Measurements from ENCODE around the gene ZNF581.

ZNF581 gene

DNA sequence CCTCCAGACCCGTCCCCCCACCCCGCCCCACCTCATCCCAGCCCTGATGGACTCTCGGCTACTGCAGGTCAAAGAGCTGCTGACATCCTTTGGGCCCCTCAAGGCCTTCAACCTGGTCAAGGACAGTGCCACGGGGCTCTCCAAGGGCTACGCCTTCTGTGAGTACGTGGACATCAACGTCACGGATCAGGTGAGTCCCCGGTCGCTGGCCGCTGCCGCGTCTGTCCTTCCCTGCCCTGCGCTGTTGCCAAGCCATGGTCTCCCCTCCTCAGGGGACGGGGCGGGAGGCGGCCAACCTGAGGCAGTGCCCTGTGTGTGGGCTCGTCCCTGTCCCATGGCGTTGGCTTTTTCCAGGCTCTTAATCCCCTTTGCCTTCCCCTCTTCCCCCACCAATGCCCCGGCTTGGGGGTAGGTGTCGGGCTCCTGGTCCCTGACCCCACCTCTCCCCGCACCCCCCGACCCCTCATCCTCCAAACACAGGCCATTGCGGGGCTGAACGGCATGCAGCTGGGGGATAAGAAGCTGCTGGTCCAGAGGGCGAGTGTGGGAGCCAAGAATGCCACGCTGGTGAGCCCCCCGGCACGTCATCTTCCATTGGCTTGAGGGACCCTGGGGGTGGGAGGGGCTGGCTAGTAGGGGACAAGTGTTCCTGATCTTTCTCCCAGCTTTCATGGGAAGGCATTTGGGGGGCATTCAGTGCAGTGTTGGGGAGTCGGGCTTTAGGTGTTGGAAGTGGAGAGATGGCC is 25.3 kb downstream of the ZNF581 start:
- no peak for DNase-seq

GRCh38 chr19:55669418-55670279 is 26.2 kb downstream of the ZNF581 start:
- DNase-seq: no peak

DNA sequence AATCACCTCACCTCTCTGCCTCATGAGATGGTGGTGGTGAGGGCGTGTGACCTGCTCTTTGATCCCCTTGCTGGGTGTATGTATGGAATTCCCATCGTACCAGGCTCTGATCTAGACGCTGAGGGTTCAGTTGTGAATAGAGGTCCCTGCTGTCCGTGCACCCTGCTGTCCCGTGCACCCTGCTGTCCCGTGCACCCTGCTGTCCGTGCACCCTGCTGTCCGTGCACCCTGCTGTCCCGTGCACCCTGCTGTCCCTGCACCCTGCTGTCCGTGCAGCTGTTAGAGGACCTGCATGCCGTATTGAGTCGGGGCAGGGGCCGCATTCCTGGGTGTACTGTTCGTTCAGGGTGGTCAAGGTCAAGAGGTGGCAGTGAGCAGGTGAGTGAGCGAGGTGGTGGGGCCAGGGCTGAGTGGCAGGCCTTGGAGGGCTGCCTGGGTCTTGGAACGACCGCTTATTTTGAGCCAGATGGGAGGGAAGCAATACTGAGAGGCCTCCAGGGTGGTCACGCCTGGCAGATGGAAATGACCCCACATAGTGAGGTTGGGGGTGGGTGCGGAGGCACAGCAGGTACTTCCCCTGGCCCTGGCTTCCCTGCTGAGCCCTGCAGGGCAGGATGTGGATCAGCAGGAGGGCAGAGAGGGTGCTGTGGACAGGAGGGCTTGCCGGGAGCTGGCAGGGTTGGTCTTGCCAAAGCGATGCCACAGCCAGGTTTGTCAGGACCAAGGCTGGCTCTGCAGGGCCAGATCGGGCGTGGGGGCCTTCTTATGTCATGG is 27.0 kb downstream of the ZNF581 start:
- DNase-seq: no peak

GRCh38 chr19:55671054-55671378 is 27.6 kb downstream of the ZNF581 start:
- no peak for DNase-seq

- DNase-seq: no peak
Measured at GRCh38 chr19:55672418-55672817, 29.0 kb downstream of the ZNF581 start.

- DNase-seq: no peak
Measured at GRCh38 chr19:55673465-55673864, 30.0 kb downstream of the ZNF581 start.

- no peak for DNase-seq
Measured at GRCh38 chr19:55673889-55674288, 30.4 kb downstream of the ZNF581 start.

DNA sequence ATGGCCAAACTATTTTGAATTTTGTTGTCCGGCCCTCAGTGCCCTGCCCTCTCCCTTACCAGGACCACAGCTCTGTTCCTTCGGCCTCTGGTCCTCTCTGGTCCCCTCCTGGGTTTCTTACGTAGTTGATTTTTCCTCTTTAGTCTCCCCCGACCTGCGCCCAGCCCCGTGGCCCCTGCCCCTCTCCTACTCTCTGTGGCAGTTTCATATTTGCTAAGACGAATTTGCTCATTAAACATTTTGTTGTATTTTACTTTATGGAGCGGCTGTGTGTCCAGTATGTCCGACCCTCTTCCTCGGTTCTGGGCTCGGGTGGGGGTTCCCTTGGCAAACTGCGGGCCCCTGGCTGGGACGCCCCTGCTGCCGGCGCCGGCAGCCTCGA is 31.0 kb downstream of the ZNF581 start:
- DNase-seq: no peak

- peak; percentile 56 for DNase-seq
Measured at GRCh38 chr19:55674841-55675660, 31.6 kb downstream of the ZNF581 start, which contains the start of gene EPN1. EPN1 (plus strand) TSS chr19:55675226; CDS start chr19:55678628, 3,402 bp downstream.

- DNase-seq: no peak
Measured at GRCh38 chr19:55675661-55676354, 32.4 kb downstream of the ZNF581 start.

DNA sequence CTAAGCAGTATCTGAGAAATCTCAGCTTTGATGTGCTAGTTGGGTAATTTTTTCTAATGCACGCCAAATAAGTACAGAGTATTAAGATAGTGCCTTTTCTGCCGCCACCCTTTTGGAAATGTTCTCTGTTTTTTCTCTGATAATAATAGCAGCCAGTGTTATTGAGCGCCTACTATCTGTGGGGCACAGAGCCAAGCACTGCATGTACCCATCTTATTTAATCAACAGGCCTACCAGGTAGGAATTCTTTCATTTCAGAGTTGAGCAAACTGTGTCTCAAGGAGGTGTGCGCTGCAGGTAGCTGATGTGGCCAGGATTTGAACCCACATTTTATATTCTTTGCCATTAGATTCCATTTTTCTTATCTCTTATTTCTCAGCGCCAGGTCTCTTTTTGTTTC is 32.9 kb downstream of the ZNF581 start:
- DNase-seq: no peak

DNA sequence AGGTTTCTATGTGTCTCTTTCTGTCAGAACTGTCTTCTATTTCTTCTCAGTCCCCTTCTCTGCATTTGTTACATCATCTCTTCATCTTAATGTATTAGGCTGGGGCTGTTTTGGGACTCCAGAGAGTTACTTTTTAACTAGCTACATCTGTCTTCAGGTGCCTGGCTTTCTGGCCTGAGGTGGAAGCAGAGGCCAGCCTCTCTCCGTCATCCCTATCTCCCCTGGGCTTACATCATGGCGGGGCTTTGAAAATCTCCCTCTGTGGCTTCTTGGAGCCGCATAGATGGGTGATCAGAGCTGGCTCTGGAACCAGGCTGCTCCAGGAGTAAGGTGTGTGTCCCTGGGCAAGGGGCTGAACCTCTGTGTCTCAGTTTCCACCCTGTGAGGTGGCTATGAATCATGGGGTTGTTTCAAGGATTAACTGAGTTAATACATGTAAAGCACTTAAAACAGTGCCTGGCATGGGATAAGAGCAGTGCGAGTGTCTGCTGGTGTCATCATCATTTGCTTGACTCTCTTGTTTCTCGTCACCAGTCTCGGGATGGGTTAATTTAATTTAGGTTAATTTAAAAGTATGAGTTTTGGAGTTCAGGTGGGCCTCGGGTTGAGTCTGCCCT is 33.5 kb downstream of the ZNF581 start:
- no peak for DNase-seq

- DNase-seq: no peak
Measured at GRCh38 chr19:55677572-55678028, 34.2 kb downstream of the ZNF581 start.

GRCh38 chr19:55678121-55678671 is 34.7 kb downstream of the ZNF581 start:
- no peak for DNase-seq

GRCh38 chr19:55679343-55680257 is 36.2 kb downstream of the ZNF581 start:
- no peak for DNase-seq

DNA sequence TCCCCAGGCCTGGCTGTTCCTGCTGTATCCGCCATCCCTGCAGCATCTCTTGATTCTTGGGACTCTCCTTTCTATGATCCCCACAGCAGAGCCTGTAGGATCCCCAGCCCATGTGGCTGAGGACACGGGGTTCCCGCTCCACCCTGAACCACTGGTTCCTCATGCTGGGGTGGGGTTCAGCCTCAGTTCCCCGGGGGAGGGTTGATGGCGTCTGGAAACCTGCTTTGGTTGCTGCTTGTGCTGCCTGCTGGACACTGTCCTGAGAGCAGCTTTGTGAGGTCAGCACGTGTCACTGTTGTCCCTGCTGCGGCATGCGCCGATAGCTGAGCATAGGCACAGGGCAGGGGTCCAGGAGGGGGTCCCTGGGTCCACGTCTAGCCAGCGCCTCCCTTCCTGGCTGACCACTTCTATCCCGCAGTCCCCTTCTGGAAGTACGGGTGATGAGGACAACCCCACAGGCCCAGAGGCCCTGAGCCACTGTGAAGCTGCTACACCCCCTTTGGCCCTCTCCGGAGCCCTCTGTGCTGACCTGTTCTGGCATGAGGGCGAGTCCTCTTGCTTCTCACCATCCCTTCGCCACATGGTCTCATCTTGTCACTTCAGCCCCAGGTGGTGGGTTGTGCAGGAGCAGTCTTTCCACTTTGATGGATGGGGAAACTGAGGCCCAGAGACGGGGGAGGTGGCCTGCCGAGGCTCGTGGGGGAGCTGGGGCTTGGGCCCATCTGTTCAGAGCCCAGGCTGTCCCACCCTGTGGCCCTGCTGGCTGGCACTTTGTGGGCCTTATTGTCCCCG is 37.1 kb downstream of the ZNF581 start:
- no peak for DNase-seq

GRCh38 chr19:55681131-55682092 is 38.0 kb downstream of the ZNF581 start:
- DNase-seq: no peak

Measured in NCI-H2029 treated with DMSO at 0.1 percent for 48 hours (cell line).